GM18498 (cell line): ENCODE data around the gene SRA1.
A peak's percentile ranks its signal among the peaks of the same experiment; 100 is the strongest.

Experiments used
- ATAC-seq: cut with Tn5 transposase; IDR thresholded peaks from one replicate; pipeline ENCODE4 v1.9.1; 2021; ENCODE audit warnings: mild to moderate bottlenecking, moderate library complexity; ENCODE audit not compliant: unreplicated experiment

SRA1 gene

GRCh38 chr5:140551872-140552271, 5.4 kb downstream of the SRA1 start:
- ATAC-seq: no peak

- no peak for ATAC-seq
Measured at GRCh38 chr5:140550147-140551079, 6.9 kb downstream of the SRA1 start.

- ATAC-seq: no peak
Measured at GRCh38 chr5:140549237-140550144, 7.8 kb downstream of the SRA1 start.

- ATAC-seq: no peak
Measured at GRCh38 chr5:140548791-140549190, 8.5 kb downstream of the SRA1 start.

GRCh38 chr5:140548300-140548688, 9.0 kb downstream of the SRA1 start:
- ATAC-seq: peak; percentile 1

GRCh38 chr5:140547508-140548299, 9.6 kb downstream of the SRA1 start, which contains the start of gene EIF4EBP3:
Gene EIF4EBP3, plus strand, starts transcription at chr5:140547662. Its CDS starts 76 bp downstream, at chr5:140547738.
- ATAC-seq: peak; percentile 98

GRCh38 chr5:140546851-140547507, 10.3 kb downstream of the SRA1 start:
- ATAC-seq: peak; percentile 1

GRCh38 chr5:140545606-140546005, 11.7 kb downstream of the SRA1 start:
- ATAC-seq: no peak

GRCh38 chr5:140544986-140545385, 12.3 kb downstream of the SRA1 start:
- no peak for ATAC-seq

- no peak for ATAC-seq
Measured at GRCh38 chr5:140542972-140543371, 14.3 kb downstream of the SRA1 start.

GRCh38 chr5:140540227-140540626, 17.0 kb downstream of the SRA1 start:
- no peak for ATAC-seq

GRCh38 chr5:140524003-140524402, 33.3 kb downstream of the SRA1 start:
- ATAC-seq: no peak

- no peak for ATAC-seq
Measured at GRCh38 chr5:140513124-140513523, 44.1 kb downstream of the SRA1 start.

GRCh38 chr5:140509898-140510297, 47.4 kb downstream of the SRA1 start:
- ATAC-seq: no peak

GRCh38 chr5:140502834-140503233, 54.4 kb downstream of the SRA1 start:
- ATAC-seq: no peak
